Body of pancreas (tissue), 4 donors: Measurements from ENCODE around the gene IFFO2.

Experiments used
- POLR2A ChIP-seq, 3 donors: fragments of 450-650 bp; IDR thresholded peaks; one replicate each; pipeline ENCODE4 v1.6.1; 2016; ENCODE audit warnings: antibody characterized with exemption in 3 of 3, mild to moderate bottlenecking in 2 of 3
- TF ChIP-seq, protein P1 (sequence below), 7 experiments: fragments of 450-650 bp in 4 of 7; fragments of 200-600 bp in 3 of 7; sonication (generic) in 3 of 7; IDR thresholded peaks; one replicate each; pipeline ENCODE4 v1.5.1; 2016 to 2019; ENCODE audit warnings: antibody characterized with exemption in 7 of 7

DNA sequence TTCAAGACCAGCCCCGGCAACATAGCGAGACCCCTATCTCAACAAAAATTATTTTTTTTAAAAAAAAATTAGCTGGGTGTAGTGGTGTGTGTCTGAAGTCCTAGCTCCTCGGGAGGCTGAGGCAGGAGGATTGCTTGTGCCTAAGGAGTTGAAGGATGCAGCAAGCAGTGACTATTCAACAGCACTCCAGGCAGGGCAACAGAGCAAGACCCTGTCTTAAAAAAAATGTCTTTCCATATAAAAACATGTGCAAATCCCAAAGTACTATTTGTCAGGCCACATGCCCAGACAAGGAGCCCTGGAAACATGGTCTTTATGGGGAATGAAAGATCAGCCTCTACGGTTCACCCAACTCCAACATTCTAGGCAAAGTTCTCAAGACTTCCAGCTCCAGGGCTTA, 13.3 kb downstream of the IFFO2 start:
- TF ChIP-seq, protein P1, sequence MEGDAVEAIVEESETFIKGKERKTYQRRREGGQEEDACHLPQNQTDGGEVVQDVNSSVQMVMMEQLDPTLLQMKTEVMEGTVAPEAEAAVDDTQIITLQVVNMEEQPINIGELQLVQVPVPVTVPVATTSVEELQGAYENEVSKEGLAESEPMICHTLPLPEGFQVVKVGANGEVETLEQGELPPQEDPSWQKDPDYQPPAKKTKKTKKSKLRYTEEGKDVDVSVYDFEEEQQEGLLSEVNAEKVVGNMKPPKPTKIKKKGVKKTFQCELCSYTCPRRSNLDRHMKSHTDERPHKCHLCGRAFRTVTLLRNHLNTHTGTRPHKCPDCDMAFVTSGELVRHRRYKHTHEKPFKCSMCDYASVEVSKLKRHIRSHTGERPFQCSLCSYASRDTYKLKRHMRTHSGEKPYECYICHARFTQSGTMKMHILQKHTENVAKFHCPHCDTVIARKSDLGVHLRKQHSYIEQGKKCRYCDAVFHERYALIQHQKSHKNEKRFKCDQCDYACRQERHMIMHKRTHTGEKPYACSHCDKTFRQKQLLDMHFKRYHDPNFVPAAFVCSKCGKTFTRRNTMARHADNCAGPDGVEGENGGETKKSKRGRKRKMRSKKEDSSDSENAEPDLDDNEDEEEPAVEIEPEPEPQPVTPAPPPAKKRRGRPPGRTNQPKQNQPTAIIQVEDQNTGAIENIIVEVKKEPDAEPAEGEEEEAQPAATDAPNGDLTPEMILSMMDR (IDR thresholded peaks at IDR 0.05), result no peak
- no peak for TF ChIP-seq POLR2A (IDR thresholded peaks at IDR 0.05)
